ENCODE data around the gene SULT1A1.
"Not testable (repeated sequence)": the region's sequence is repeated elsewhere in the genome, so short reads cannot be mapped to it uniquely, and the experiment has no call there.

Gene SULT1A1

DNA sequence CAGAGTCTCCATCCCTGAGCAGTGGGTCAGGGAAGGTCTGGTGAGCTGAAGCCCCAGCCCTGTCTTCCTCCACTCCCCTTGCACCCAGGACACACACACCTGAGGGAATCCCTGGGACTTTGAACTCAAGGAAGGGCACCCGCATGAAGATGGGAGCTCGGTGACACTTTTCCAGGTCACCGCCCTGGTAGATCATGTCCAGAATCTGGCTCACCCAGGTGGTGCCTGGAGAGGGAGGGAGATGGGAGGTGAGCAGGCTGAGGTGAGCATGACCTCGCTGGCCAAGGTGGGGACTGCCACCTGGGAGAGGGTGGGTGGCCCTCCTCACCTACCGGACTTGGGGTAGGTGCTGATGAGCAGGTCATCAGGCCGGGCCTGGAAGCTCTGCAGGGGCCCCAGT, 14.4 kb downstream of the SULT1A1 start:
- not testable (repeated sequence) for FAIRE-seq; DNase-seq (ENCODE audit: extremely low spot score, insufficient read length, low read depth)

DNA sequence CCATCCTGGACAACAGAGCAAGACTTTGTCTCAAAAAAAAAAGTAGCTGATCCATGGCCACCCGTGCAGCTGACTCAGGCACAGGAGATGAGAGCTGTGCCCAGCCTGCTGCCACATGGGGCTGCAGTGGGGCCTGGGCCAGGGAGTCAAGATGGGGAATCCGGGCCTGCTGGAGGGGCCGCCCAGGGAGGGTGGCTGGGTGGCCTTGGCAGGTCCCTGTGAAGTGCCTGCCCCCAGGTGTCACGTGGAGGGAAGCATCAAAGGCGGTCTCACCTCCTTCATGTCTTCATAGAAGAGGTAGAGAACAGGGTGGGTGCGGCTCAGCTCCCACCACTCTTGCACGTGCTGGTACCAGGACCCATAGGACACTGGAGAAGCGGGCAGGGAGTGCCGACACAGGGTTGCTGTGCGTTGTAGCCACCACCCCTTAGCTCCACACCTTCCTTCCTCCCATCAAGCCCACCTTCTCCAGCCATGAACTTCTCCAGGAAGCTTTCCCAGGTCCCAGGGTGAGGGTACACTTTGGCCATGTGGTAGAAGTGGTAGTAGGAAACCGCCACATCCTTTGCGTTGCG, 16.8 kb downstream of the SULT1A1 start:
- no peak for DNase-seq (ENCODE audit: extremely low spot score, insufficient read length, low read depth)
- FAIRE-seq = no peak

DNA sequence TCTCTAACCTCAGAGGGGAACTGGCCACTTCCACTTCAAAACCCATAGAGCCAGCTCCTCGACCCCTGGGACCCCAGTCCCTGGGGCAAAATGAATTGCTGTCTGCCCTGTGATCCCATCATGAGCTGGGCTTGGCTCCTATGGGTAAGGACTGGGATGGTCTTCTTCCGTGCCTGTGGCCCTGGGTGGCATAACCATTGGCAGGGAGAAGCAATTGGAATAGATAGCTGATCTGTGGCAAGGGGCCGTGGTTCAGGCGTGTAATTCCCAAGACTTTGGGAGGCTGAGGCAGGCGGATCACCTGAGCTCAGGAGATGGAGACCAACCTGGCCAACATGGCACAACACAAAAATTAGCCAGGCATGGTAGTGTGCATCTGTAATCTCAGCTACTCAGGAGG, 17.3 kb downstream of the SULT1A1 start:
- FAIRE-seq (no peak), DNase-seq (ENCODE audit: extremely low spot score, insufficient read length, low read depth) (no peak)

DNA sequence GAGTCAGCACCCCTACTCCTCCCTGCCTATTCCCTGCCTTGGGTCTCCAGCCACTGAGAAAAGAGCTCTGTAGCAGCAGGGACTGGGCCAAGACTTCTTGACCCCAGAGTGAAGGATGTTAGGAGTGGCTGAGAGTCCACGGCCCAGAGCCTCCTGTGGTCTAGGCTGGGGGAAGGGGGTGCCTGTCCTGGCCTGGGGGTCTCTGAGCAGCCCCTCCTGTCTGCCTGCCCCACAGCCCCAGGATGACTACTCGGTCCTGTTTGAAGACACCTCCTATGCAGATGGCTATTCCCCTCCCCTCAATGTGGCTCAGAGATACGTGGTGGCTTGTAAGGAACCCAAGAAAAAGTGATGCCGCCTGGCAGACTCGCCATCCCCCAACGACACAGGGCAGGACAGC, 18.5 kb downstream of the SULT1A1 start:
- FAIRE-seq (no peak), DNase-seq (ENCODE audit: extremely low spot score, insufficient read length, low read depth) (no peak)

- FAIRE-seq (no peak), DNase-seq (ENCODE audit: extremely low spot score, insufficient read length, low read depth) (no peak)
These were observed 19.2 kb downstream of the SULT1A1 start for GRCh38 chr16:28590384-28591340.

DNA sequence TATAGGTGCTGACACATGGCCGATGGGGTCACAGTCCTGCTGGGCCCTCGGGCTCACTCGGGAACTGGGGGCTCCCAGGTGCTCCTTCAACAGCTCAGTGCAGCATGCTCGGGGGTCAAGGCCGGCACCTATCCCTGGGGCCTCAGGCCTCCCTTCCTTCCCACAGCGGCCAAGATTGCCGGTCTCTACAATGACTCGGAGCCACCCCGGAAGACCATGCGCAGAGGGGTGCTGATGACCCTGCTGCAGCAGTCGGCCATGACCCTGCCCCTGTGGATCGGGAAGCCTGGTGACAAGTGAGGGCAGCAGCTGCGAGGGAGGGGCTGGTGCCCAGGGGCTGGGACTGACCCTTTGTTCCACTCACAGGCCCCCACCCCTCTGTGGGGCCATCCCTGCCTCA, 19.9 kb downstream of the SULT1A1 start:
- DNase-seq (ENCODE audit: extremely low spot score, insufficient read length, low read depth) = no peak

DNA sequence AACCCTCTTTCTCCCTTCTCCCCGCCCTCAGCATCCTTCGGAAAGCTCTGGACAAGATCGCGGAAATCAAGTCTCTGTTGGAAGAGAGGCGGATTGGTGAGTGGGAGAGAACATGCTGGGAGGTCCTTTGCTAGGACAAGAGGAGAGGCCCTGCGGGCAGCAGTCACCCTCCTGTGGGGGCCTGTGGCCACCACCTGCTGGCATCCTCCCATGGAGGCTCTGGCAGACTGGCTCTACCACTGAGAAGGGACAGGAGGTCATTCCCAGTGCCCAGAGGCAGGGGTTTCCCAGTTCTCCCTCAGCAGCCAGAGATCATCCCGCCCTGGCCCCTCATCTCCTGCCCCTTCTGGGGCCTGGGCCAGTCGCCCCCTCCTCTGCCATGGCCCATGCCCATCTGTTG, 20.8 kb downstream of the SULT1A1 start:
- FAIRE-seq (no peak), DNase-seq (ENCODE audit: extremely low spot score, insufficient read length, low read depth) (no peak)

More for the DNA sequence above, 19.9 kb downstream of the SULT1A1 start:
- FAIRE-seq = no peak

GRCh38 chr16:28587386-28587785, 22.5 kb downstream of the SULT1A1 start:
- DNase-seq (ENCODE audit: extremely low spot score, insufficient read length, low read depth) = no peak
- FAIRE-seq = no peak

GRCh38 chr16:28586466-28586865, 23.4 kb downstream of the SULT1A1 start:
- FAIRE-seq (no peak), DNase-seq (ENCODE audit: extremely low spot score, insufficient read length, low read depth) (no peak)

GRCh38 chr16:28585674-28586073, 24.2 kb downstream of the SULT1A1 start:
- FAIRE-seq = no peak

DNA sequence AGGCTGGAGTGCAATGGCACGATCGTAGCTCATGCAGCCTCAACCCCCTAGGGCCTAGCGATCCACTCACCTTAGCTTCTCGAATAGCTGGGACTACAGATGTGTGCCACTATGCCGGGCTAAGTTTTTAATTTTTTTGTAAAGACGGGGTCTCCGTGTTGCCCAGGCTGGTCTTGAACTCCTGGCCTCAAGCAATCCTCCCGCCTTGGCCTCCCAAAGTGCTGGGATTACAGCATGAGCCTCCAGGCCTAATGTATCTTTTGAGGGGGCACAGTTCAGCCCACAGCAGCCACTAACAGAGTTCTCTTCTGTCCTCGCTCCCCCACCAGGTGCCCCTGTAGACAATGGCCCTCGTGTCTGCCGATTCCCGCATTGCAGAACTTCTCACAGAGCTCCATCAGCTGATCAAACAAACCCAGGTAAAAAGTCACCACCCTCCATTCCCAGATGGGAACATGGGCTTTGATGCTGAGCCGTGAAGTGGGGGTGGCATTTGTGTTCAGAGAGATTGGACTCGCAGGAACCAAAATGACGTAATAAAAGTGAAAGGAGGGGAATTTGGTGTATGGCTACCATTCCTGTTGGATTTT, 29.0 kb downstream of the SULT1A1 start:
- FAIRE-seq (no peak), DNase-seq (ENCODE audit: extremely low spot score, insufficient read length, low read depth) (no peak)

More at GRCh38 chr16:28585674-28586073, 24.2 kb downstream of the SULT1A1 start:
- no peak for DNase-seq (ENCODE audit: extremely low spot score, insufficient read length, low read depth)

GRCh38 chr16:28575446-28576109, 34.3 kb downstream of the SULT1A1 start:
- FAIRE-seq = no peak

DNA sequence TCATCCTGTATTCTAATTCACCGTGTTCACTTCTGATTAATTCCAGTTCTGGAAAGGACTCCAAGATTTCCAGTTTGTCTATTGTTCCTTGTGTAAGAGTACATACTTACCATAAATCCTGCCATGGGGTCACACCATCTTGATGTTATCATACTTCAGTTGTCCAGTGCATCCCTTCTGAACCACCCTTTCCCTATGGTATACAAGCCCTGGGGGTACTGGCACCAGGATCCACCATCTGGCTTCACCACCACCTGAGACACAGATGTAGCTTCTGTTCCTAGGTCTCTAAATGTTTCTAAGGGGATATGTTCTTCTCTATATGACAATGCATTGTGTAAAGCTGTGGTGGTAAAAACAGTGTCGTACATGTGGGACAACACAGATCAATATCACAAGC, 34.9 kb downstream of the SULT1A1 start:
- no peak for DNase-seq (ENCODE audit: extremely low spot score, insufficient read length, low read depth)
- no peak for FAIRE-seq

More at GRCh38 chr16:28575446-28576109, 34.3 kb downstream of the SULT1A1 start:
- no peak for DNase-seq (ENCODE audit: extremely low spot score, insufficient read length, low read depth)

DNA sequence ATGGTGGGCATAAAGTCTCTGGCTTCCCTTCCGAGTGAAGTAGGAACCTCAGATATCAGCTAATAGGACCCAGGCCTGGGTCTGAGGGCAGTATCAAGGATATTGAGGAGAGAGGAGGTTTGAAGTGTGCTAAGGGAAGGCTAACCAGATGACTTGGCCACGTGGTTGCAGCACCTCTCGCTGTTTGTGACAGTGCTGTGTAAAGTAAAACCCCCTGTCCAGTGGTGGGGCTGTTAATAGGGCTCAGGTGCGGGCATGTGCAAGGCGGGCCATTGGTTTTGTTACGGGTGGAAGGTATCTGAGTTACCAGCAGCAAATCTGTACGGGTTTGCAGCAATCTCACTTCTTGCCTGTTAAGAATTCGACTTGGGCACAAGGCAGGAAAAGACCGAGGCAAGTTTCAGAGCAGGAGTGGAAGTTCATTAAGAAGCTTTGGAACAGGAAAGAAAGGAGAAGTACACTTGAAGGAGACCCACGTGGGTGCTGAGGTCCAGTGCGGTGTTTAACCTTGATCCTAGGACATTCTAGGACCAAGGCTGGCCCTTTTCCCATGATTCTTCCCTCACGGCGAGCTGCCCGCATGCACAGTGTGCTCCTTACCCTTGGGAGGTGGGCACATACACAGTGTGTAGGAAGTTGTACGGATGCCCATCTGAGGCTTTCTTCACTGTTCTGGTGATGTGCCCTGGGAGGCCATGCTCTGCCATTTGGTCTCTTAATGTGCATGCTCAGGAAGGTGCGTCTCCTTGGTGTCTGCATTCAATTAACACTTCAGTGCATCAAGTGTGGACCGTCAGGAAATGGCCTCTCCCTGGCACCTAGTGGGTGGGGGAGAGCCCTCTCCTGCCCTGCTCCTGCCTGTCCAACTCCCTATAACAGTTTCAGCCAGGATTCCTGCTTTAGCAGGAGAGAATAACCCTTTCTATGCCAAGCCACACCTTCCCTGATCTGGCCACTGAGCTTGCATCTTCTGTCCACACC, 35.8 kb downstream of the SULT1A1 start:
- DNase-seq (ENCODE audit: extremely low spot score, insufficient read length, low read depth) (no peak), FAIRE-seq (no peak)

GRCh38 chr16:28572696-28573510, 36.9 kb downstream of the SULT1A1 start:
- DNase-seq (ENCODE audit: extremely low spot score, insufficient read length, low read depth) (no peak), FAIRE-seq (no peak)

- FAIRE-seq = no peak
These were observed 39.7 kb downstream of the SULT1A1 start for GRCh38 chr16:28569968-28570752.

GRCh38 chr16:28569021-28569420, 40.8 kb downstream of the SULT1A1 start:
- FAIRE-seq = no peak
- no peak for DNase-seq (ENCODE audit: extremely low spot score, insufficient read length, low read depth)

More at GRCh38 chr16:28569968-28570752, 39.7 kb downstream of the SULT1A1 start:
- no peak for DNase-seq (ENCODE audit: extremely low spot score, insufficient read length, low read depth)

DNA sequence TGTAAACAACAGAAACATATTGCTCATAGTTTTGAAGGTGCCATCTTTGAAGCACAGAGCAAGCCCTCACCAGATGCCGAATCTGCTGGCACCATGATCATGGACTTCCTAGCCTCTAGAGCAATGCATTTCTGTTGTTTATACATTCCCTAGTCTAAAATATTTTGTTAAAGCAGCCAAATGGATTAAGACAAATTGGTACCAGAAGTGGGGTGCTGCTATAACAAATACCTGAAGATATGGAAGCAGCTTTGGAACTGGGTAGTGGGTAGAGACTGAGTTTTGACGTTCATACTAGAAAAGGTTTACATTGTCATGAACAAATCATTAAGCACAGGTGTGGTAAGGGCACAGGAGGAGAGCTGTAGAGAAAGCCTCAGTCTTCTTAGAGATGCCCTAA, 42.6 kb downstream of the SULT1A1 start:
- FAIRE-seq = no peak

More for the DNA sequence above, 42.6 kb downstream of the SULT1A1 start:
- DNase-seq (ENCODE audit: extremely low spot score, insufficient read length, low read depth) = no peak

Data from GM18507 (cell line).